SK-N-SH (cell line): ENCODE measurements around the gene ATP6V1B1. TPM values are rescaled to one million over a fixed set of nuclear protein-coding genes. Genes with fewer than 3 reads are reported as not detected.

Experiments
- CTCF ChIA-PET: fragments of 300-600, 350-600 bp; formaldehyde crosslinking; extraction: SDS; loops from one replicate; lab custom pipeline; 2021; lab: Yijun Ruan, JAX
- POLR2A ChIA-PET: fragments of 350-600 bp; sonication (Branson Sonifier 250); formaldehyde crosslinking; extraction: SDS; loops from one replicate; lab custom pipeline; 2020; ENCODE audit warnings: antibody characterized with exemption, inconsistent platforms; lab: Yijun Ruan, JAX
- DNase-seq: peaks from one replicate; pipeline ENCODE4 v3.0.0; 2012
- H2AFZ ChIP-seq: fragments of 200-600 bp; sonication (generic); 2 replicates; pipeline ENCODE4 v1.8.1; 2016; ENCODE audit warnings: antibody characterized with exemption, mild to moderate bottlenecking, low read depth
- H3F3A ChIP-seq: fragments of 200-600 bp; sonication (generic); replicated peaks from 2 replicates; pipeline ENCODE3; 2016; ENCODE audit warnings: antibody characterized with exemption, mild to moderate bottlenecking; ENCODE audit not compliant: insufficient read depth
- H3K27ac ChIP-seq, 2 experiments: fragments of 200-500 bp in 1 of 2; fragments of 200-600 bp in 1 of 2; sonication (Bioruptor generic) in 1 of 2; sonication (generic), shearing (Covaris generic) in 1 of 2; 2 replicates each; pipeline versions ENCODE4 v1.5.1 to v1.6.1; 2014 to 2016; ENCODE audit warnings: low read depth in 2 of 2, inconsistent platforms in 1 of 2, low read length in 1 of 2, mild to moderate bottlenecking in 1 of 2, mixed read lengths in 1 of 2
- H3K27me3 ChIP-seq: fragments of 200-600 bp; sonication (generic), shearing (Covaris generic); 2 replicates; pipeline ENCODE4 v1.6.1; 2016; ENCODE audit warnings: mixed run types; ENCODE audit not compliant: insufficient read depth
- H3K36me3 ChIP-seq, 2 experiments: fragments of 200-500 bp in 1 of 2; fragments of 200-600 bp in 1 of 2; sonication (Bioruptor generic) in 1 of 2; sonication (generic) in 1 of 2; replicated peaks in 1 of 2; 2 replicates each; pipeline versions ENCODE3 to v1.5.1; 2014 to 2016; ENCODE audit warnings: low read length in 1 of 2, mild to moderate bottlenecking in 1 of 2; ENCODE audit not compliant: insufficient read depth in 2 of 2, control insufficient read depth in 1 of 2
- H3K4me1 ChIP-seq, 2 experiments: fragments of 200-500 bp in 1 of 2; fragments of 200-600 bp in 1 of 2; sonication (Bioruptor generic) in 1 of 2; sonication (generic), shearing (Covaris generic) in 1 of 2; 2 replicates each; pipeline versions ENCODE4 v1.5.1 to v1.6.1; 2014 to 2016; ENCODE audit warnings: low read depth in 1 of 2, low read length in 1 of 2, mixed run types in 1 of 2; ENCODE audit not compliant: insufficient read depth in 2 of 2, control insufficient read depth in 1 of 2
- H3K4me2 ChIP-seq: fragments of 200-600 bp; sonication (generic), shearing (Covaris generic); 2 replicates; pipeline ENCODE4 v1.6.1; 2017; ENCODE audit warnings: mixed run types
- H3K4me3 ChIP-seq, 2 experiments: fragments of 200-500 bp in 1 of 2; fragments of 200-600 bp in 1 of 2; sonication (Bioruptor generic) in 1 of 2; sonication (generic), shearing (Covaris generic) in 1 of 2; 2 replicates each; pipeline versions ENCODE4 v1.5.1 to v1.8.1; 2014 to 2016; ENCODE audit warnings: low read depth in 2 of 2, inconsistent platforms in 1 of 2, low read length in 1 of 2, mild to moderate bottlenecking in 1 of 2, mixed read lengths in 1 of 2, moderate library complexity in 1 of 2
- H3K79me2 ChIP-seq: fragments of 200-600 bp; sonication (generic); 2 replicates; pipeline ENCODE4 v1.8.1; 2017; ENCODE audit warnings: mild to moderate bottlenecking; ENCODE audit not compliant: insufficient read depth
- H3K9ac ChIP-seq: fragments of 200-600 bp; sonication (generic); 2 replicates; pipeline ENCODE4 v1.6.1; 2017; ENCODE audit warnings: mixed run types
- H3K9me2 ChIP-seq: fragments of 200-600 bp; sonication (generic); 2 replicates; pipeline ENCODE4 v1.6.1; 2017; ENCODE audit warnings: mixed run types
- H3K9me3 ChIP-seq: fragments of 200-600 bp; sonication (generic); 2 replicates; pipeline ENCODE4 v1.6.1; 2017; ENCODE audit warnings: mixed run types, mild to moderate bottlenecking, moderate library complexity
- H4K20me1 ChIP-seq: fragments of 200-600 bp; sonication (generic); 2 replicates; pipeline ENCODE4 v1.6.1; 2017; ENCODE audit warnings: mild to moderate bottlenecking, mixed run types; ENCODE audit not compliant: insufficient read depth
- EP300 ChIP-seq, 2 experiments: IDR thresholded peaks; 2 replicates each; pipeline versions ENCODE4 v1.4.0 to v1.6.1; 2012; ENCODE audit warnings: borderline replicate concordance in 1 of 2, low read depth in 1 of 2, low read length in 1 of 2
- FOSL2 ChIP-seq: IDR thresholded peaks from 2 replicates; pipeline ENCODE4 v1.4.0; 2012; ENCODE audit warnings: low read depth, mild to moderate bottlenecking, moderate library complexity, borderline replicate concordance
- FOXJ3 ChIP-seq: sonication (generic); formaldehyde crosslinking; IDR thresholded peaks from 2 replicates; pipeline ENCODE4 v1.5.1; 2020; ENCODE audit warnings: mild to moderate bottlenecking, missing genetic modification reagents
- FOXM1 ChIP-seq: IDR thresholded peaks from 2 replicates; pipeline ENCODE4 v1.4.0; 2012; ENCODE audit warnings: low read depth, mild to moderate bottlenecking
- MEF2A ChIP-seq: IDR thresholded peaks from 2 replicates; pipeline ENCODE4 v1.4.0; 2012; ENCODE audit warnings: low read depth, borderline replicate concordance
- MXI1 ChIP-seq: IDR thresholded peaks from 2 replicates; pipeline ENCODE4 v1.6.1; 2012; ENCODE audit warnings: mild to moderate bottlenecking, low read depth, low read length, improper control_type of control experiment
- POLR2AphosphoS5 ChIP-seq: IDR thresholded peaks from 2 replicates; pipeline ENCODE4 v1.6.1; 2012; ENCODE audit warnings: low read depth, low read length
- RAD21 ChIP-seq: IDR thresholded peaks from 2 replicates; pipeline ENCODE4 v1.6.1; 2012; ENCODE audit warnings: mild to moderate bottlenecking, low read length
- RCOR1 ChIP-seq: fragments of 150-350 bp; IDR thresholded peaks from 2 replicates; pipeline ENCODE4 v1.6.1; 2017; ENCODE audit warnings: antibody characterized with exemption, low read length
- RXRA ChIP-seq: IDR thresholded peaks from 2 replicates; pipeline ENCODE4 v1.4.0; 2012; ENCODE audit warnings: low read depth, mild to moderate bottlenecking, borderline replicate concordance
- SMC3 ChIP-seq: IDR thresholded peaks from 2 replicates; pipeline ENCODE4 v1.6.1; 2012; ENCODE audit warnings: low read depth, low read length, improper control_type of control experiment
- TAF1 ChIP-seq: IDR thresholded peaks from 2 replicates; pipeline ENCODE4 v1.6.1; 2012; ENCODE audit warnings: low read depth, mild to moderate bottlenecking, low read length, moderate library complexity, borderline replicate concordance
- TCF12 ChIP-seq: IDR thresholded peaks from 2 replicates; pipeline ENCODE4 v1.4.0; 2012
- WGBS: methylation state at CpG from one replicate; pipeline ENCODE4 v1.1.6; 2017; ENCODE audit warnings: low lambda C conversion rate; 5-methylcytosine and 5-hydroxymethylcytosine counted together
- polyA plus RNA-seq, 3 experiments: library from polyadenylated mRNA; depleted of rRNA; stranded (reverse); fragments of >200 nt; gene quantifications; 2 replicates each; pipeline ENCODE4 v1.2.3, GENCODE V29; 2012
- TF ChIP-seq, protein P1 (sequence below): IDR thresholded peaks from 2 replicates; pipeline ENCODE4 v1.4.0; 2012; ENCODE audit warnings: low read depth, borderline replicate concordance
- TF ChIP-seq, protein P2 (sequence below): fragments of 150-350 bp; IDR thresholded peaks from 2 replicates; pipeline ENCODE4 v1.6.1; 2016; ENCODE audit warnings: mild to moderate bottlenecking, low read depth, low read length
- TF ChIP-seq, protein P3 (sequence below): IDR thresholded peaks from 2 replicates; pipeline ENCODE4 v1.4.0; 2012; ENCODE audit warnings: low read depth, borderline replicate concordance
- TF ChIP-seq, protein P4 (sequence below): IDR thresholded peaks from 2 replicates; pipeline ENCODE4 v1.6.1; 2012; ENCODE audit warnings: mild to moderate bottlenecking, low read depth, low read length, moderate library complexity
- TF ChIP-seq, protein P5 (sequence below): IDR thresholded peaks from 2 replicates; pipeline ENCODE4 v1.4.0; 2012; ENCODE audit warnings: low read depth

Gene ATP6V1B1
- polyA plus RNA-seq, 1 of the 3 experiments (the other 2 are of a cell fraction), result 4.9 TPM

DNA sequence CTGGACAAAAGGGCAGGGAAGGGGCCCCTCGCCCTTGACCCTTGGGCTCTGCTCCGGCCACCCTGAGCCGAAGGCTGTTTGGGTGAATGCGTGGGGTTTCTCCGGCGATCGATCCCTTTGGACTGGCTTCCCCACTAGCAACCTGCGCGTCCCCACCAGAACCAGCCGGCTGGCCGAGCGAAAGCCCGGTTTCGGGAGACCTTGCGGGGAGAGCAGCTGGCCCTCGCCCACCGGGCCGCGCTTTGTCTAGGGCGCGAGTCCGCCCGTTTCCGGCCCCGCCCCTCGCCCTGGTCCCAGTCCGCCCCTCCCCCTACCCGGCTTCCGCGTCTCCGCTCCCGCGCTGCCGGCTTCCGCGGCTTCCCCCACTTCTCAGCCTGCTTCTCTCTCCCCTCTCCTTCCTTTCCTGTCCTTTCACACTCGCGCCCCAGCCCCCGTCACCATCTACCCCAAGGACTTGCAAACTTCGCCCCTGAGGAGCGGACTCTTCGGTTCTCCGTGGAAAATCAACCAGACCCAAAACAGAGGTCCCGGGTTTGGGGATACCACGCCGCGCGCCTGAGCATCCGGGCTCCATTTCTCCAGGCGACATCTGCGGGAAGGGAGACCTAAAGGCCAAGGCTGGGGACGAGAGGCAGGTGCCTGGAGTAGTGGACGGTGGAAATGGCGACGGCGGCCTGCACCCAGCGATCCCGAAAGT lies 48.0 kb upstream of the ATP6V1B1 start:
- H3K9me2 ChIP-seq, result no peaks in the 10 kb centered on the region
- no peak overlapping the region; the same call in 1 of the 2 replicates for H3K4me2 ChIP-seq
- no peaks in the 10 kb centered on the region for H3K36me3 ChIP-seq
- peak overlapping the region in 1 of 2 experiments; percentile 21; a peak in 1 of 4 replicates for H3K4me3 ChIP-seq
- peak overlapping the region; percentile 56; the same call in 1 of the 2 replicates for H2AFZ ChIP-seq
- no peaks in the 10 kb centered on the region for H3K79me2 ChIP-seq
- H3F3A ChIP-seq, result no peaks in the 10 kb centered on the region
- H3K9me3 ChIP-seq, result no peaks in the 10 kb centered on the region
- no peak overlapping the region for H3K27ac ChIP-seq
- ChIA-PET CTCF (interaction anchor here (1.4 kb wide), 1 partner anchor 61 kb away, joined by 6 read pairs; no protein-coding TSS in a partner anchor), POLR2A (no interaction called here)
- no peaks in the 10 kb centered on the region for H3K27me3 ChIP-seq
- peak; percentile 70 for DNase-seq
- no peaks in the 10 kb centered on the region for H4K20me1 ChIP-seq
- TF ChIP-seq, protein P1, sequence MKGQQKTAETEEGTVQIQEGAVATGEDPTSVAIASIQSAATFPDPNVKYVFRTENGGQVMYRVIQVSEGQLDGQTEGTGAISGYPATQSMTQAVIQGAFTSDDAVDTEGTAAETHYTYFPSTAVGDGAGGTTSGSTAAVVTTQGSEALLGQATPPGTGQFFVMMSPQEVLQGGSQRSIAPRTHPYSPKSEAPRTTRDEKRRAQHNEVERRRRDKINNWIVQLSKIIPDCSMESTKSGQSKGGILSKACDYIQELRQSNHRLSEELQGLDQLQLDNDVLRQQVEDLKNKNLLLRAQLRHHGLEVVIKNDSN, result no peak
- TF ChIP-seq RAD21 (no peak), FOSL2 (no peak), MXI1 (no peak), TAF1 (no peak), TCF12 (no peak), FOXJ3 (CRISPR knock-in tag) (no peak), EP300 (IDR thresholded peaks at IDR 0.05; ENCODE audit: borderline replicate concordance in 1 of 2, low read depth in 1 of 2, low read length in 1 of 2) (no peak), FOXM1 (no peak), RXRA (no peak), RCOR1 (no peak), POLR2AphosphoS5 (no peak), SMC3 (no peak), MEF2A (no peak)
- TF ChIP-seq, protein P2, sequence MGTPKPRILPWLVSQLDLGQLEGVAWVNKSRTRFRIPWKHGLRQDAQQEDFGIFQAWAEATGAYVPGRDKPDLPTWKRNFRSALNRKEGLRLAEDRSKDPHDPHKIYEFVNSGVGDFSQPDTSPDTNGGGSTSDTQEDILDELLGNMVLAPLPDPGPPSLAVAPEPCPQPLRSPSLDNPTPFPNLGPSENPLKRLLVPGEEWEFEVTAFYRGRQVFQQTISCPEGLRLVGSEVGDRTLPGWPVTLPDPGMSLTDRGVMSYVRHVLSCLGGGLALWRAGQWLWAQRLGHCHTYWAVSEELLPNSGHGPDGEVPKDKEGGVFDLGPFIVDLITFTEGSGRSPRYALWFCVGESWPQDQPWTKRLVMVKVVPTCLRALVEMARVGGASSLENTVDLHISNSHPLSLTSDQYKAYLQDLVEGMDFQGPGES, result no peak
- TF ChIP-seq, protein P3, sequence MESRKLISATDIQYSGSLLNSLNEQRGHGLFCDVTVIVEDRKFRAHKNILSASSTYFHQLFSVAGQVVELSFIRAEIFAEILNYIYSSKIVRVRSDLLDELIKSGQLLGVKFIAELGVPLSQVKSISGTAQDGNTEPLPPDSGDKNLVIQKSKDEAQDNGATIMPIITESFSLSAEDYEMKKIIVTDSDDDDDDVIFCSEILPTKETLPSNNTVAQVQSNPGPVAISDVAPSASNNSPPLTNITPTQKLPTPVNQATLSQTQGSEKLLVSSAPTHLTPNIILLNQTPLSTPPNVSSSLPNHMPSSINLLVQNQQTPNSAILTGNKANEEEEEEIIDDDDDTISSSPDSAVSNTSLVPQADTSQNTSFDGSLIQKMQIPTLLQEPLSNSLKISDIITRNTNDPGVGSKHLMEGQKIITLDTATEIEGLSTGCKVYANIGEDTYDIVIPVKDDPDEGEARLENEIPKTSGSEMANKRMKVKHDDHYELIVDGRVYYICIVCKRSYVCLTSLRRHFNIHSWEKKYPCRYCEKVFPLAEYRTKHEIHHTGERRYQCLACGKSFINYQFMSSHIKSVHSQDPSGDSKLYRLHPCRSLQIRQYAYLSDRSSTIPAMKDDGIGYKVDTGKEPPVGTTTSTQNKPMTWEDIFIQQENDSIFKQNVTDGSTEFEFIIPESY, result no peak
- TF ChIP-seq, protein P4, sequence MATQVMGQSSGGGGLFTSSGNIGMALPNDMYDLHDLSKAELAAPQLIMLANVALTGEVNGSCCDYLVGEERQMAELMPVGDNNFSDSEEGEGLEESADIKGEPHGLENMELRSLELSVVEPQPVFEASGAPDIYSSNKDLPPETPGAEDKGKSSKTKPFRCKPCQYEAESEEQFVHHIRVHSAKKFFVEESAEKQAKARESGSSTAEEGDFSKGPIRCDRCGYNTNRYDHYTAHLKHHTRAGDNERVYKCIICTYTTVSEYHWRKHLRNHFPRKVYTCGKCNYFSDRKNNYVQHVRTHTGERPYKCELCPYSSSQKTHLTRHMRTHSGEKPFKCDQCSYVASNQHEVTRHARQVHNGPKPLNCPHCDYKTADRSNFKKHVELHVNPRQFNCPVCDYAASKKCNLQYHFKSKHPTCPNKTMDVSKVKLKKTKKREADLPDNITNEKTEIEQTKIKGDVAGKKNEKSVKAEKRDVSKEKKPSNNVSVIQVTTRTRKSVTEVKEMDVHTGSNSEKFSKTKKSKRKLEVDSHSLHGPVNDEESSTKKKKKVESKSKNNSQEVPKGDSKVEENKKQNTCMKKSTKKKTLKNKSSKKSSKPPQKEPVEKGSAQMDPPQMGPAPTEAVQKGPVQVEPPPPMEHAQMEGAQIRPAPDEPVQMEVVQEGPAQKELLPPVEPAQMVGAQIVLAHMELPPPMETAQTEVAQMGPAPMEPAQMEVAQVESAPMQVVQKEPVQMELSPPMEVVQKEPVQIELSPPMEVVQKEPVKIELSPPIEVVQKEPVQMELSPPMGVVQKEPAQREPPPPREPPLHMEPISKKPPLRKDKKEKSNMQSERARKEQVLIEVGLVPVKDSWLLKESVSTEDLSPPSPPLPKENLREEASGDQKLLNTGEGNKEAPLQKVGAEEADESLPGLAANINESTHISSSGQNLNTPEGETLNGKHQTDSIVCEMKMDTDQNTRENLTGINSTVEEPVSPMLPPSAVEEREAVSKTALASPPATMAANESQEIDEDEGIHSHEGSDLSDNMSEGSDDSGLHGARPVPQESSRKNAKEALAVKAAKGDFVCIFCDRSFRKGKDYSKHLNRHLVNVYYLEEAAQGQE, result no peak
- TF ChIP-seq, protein P5, sequence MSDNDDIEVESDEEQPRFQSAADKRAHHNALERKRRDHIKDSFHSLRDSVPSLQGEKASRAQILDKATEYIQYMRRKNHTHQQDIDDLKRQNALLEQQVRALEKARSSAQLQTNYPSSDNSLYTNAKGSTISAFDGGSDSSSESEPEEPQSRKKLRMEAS, result no peak
- TF ChIP-seq, all 33 proteins: peak for 0
- Histone ChIP-seq H3K9ac (no peak overlapping the region), H3K4me1 (no peaks in the 10 kb centered on the region)
- 66% methylated on average over 34 of the region's 58 CpGs for WGBS
